GM23338 (cell line): Measurements from ENCODE around the gene FRAS1. TPM values are rescaled to one million over a fixed set of nuclear protein-coding genes. Genes with fewer than 3 reads are reported as not detected.

Source experiments
- ATAC-seq: fragments of 200-7000 bp; cut with Tn5 transposase; 3 replicates; pipeline ENCODE4 v1.9.1; 2020
- DNase-seq: peaks from one replicate; pipeline ENCODE4 v3.0.0-alpha.2; 2015; ENCODE audit warnings: low spot score
- H2AFZ ChIP-seq: fragments of 200-600 bp; sonication (generic); 2 replicates; pipeline ENCODE4 v1.8.0; 2016; ENCODE audit warnings: antibody characterized with exemption, mild to moderate bottlenecking, moderate library complexity
- H3F3A ChIP-seq: fragments of 200-600 bp; sonication (generic); replicated peaks from 2 replicates; pipeline ENCODE4 v1.8.0; 2017; ENCODE audit warnings: antibody characterized with exemption, mixed run types, low read depth
- H3K27ac ChIP-seq: fragments of 200-600 bp; sonication (generic); 2 replicates; pipeline ENCODE4 v1.6.1; 2016; ENCODE audit warnings: low read depth
- H3K27me3 ChIP-seq: fragments of 200-600 bp; sonication (generic); 2 replicates; pipeline ENCODE4 v1.8.0; 2016; ENCODE audit warnings: mild to moderate bottlenecking, mixed run types, moderate library complexity; ENCODE audit not compliant: insufficient read depth
- H3K36me3 ChIP-seq: fragments of 200-600 bp; sonication (generic); 2 replicates; pipeline ENCODE4 v1.8.0; 2016; ENCODE audit warnings: mild to moderate bottlenecking; ENCODE audit not compliant: insufficient read depth
- H3K4me1 ChIP-seq: fragments of 200-600 bp; sonication (generic); 2 replicates; pipeline ENCODE4 v1.8.0; 2016; ENCODE audit warnings: mild to moderate bottlenecking, moderate library complexity; ENCODE audit not compliant: insufficient read depth
- H3K4me2 ChIP-seq: fragments of 200-600 bp; sonication (generic); 2 replicates; pipeline ENCODE4 v1.7.1; 2017; ENCODE audit warnings: mixed run types
- H3K4me3 ChIP-seq: fragments of 200-600 bp; sonication (generic); 2 replicates; pipeline ENCODE4 v1.6.1; 2016; ENCODE audit warnings: mixed run types
- H3K79me2 ChIP-seq: fragments of 200-600 bp; sonication (generic); replicated peaks from 2 replicates; pipeline ENCODE4 v1.8.0; 2017; ENCODE audit warnings: mild to moderate bottlenecking; ENCODE audit not compliant: insufficient read depth
- H3K9me2 ChIP-seq: fragments of 200-600 bp; sonication (generic); 2 replicates; pipeline ENCODE4 v1.8.0; 2017; ENCODE audit not compliant: insufficient read depth
- H4K20me1 ChIP-seq: fragments of 200-600 bp; sonication (generic); replicated peaks from 2 replicates; pipeline ENCODE4 v1.8.0; 2017; ENCODE audit warnings: mild to moderate bottlenecking; ENCODE audit not compliant: insufficient read depth
- H3K27ac Mint-ChIP-seq: 2 replicates; pipeline ENCODE4 v1.8.0; 2020; ENCODE audit warnings: inconsistent platforms, mild to moderate bottlenecking, moderate library complexity, mixed read lengths
- H3K27me3 Mint-ChIP-seq: 3 replicates; pipeline ENCODE4 v1.8.0; 2022; ENCODE audit warnings: low read depth, mild to moderate bottlenecking, moderate library complexity, mixed read lengths, inconsistent platforms; ENCODE audit not compliant: insufficient read depth, poor library complexity
- H3K36me3 Mint-ChIP-seq: 3 replicates; pipeline ENCODE4 v1.8.0; 2021; ENCODE audit warnings: low read depth, mild to moderate bottlenecking, inconsistent platforms, moderate library complexity, mixed read lengths
- H3K4me1 Mint-ChIP-seq: 3 replicates; pipeline ENCODE4 v1.8.0; 2020; ENCODE audit warnings: mild to moderate bottlenecking, inconsistent platforms, mixed read lengths
- H3K4me3 Mint-ChIP-seq: 3 replicates; pipeline ENCODE4 v1.8.0; 2021; ENCODE audit warnings: moderate library complexity, mild to moderate bottlenecking, inconsistent platforms, mixed read lengths
- H3K9me3 Mint-ChIP-seq: 3 replicates; pipeline ENCODE4 v1.8.0; 2020; ENCODE audit warnings: moderate library complexity, mild to moderate bottlenecking, inconsistent platforms, mixed read lengths
- EZH2 ChIP-seq: fragments of 200-600 bp; sonication (generic); IDR thresholded peaks from one replicate; pipeline ENCODE4 v1.8.0; 2017; ENCODE audit warnings: antibody characterized with exemption, mild to moderate bottlenecking, low read depth; ENCODE audit not compliant: unreplicated experiment
- NANOG ChIP-seq: IDR thresholded peaks from 2 replicates; pipeline ENCODE4 v1.6.1; 2016; ENCODE audit warnings: antibody characterized with exemption, borderline replicate concordance
- POLR2AphosphoS5 ChIP-seq: IDR thresholded peaks from 2 replicates; pipeline ENCODE4 v1.6.1; 2016; ENCODE audit warnings: antibody characterized with exemption, low read depth
- STAT1 ChIP-seq: IDR thresholded peaks from one replicate; pipeline ENCODE4 v1.6.1; 2016; ENCODE audit warnings: antibody characterized with exemption; ENCODE audit not compliant: unreplicated experiment
- polyA plus RNA-seq: library from polyadenylated mRNA; unstranded; fragments of >200 nt; fragmentation: Nextera tagmentation; extraction: Ambion mirVana; gene quantifications from 2 replicates; pipeline ENCODE4 v1.2.1, GENCODE V29; 2016
- total RNA-seq: library from RNA; depleted of rRNA; stranded (reverse); fragments of >200 nt; shearing (Covaris generic); gene quantifications from 2 replicates; pipeline ENCODE4 v1.2.3, GENCODE V29; 2014
- TF ChIP-seq, protein P1 (sequence below): fragments of 250-450 bp; sonication (Bioruptor Pico); IDR thresholded peaks from 2 replicates; pipeline ENCODE4 v1.5.0; 2020; ENCODE audit warnings: mild to moderate bottlenecking, moderate library complexity
- TF ChIP-seq, protein P2 (sequence below): IDR thresholded peaks from one replicate; pipeline ENCODE4 v1.6.1; 2018; ENCODE audit warnings: antibody characterized with exemption; ENCODE audit not compliant: unreplicated experiment

The FRAS1 gene
- total and polyA plus RNA-seq, 2 experiments from 2014 or later, result 12.4 to 108 TPM

DNA sequence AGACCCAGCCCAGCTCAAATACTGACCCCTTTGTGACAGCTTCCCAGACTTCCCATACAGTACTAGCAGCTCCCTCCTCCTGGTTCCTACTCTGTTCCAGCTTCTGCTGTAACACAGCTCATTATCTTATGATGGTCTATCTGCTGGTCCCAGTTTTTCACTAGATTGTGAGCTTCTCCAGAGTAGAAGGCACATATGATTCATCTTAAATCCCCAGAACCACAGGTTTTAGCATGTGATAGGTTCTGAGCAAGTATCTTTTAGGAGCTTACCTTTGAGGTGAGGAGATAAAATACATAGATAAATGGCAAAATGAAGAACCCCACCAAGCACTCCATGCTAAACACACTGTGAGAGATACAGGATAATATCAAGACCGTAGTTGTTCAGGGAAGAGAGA lies 466.9 kb downstream of the FRAS1 start (continued):
- TF ChIP-seq, protein P1, sequence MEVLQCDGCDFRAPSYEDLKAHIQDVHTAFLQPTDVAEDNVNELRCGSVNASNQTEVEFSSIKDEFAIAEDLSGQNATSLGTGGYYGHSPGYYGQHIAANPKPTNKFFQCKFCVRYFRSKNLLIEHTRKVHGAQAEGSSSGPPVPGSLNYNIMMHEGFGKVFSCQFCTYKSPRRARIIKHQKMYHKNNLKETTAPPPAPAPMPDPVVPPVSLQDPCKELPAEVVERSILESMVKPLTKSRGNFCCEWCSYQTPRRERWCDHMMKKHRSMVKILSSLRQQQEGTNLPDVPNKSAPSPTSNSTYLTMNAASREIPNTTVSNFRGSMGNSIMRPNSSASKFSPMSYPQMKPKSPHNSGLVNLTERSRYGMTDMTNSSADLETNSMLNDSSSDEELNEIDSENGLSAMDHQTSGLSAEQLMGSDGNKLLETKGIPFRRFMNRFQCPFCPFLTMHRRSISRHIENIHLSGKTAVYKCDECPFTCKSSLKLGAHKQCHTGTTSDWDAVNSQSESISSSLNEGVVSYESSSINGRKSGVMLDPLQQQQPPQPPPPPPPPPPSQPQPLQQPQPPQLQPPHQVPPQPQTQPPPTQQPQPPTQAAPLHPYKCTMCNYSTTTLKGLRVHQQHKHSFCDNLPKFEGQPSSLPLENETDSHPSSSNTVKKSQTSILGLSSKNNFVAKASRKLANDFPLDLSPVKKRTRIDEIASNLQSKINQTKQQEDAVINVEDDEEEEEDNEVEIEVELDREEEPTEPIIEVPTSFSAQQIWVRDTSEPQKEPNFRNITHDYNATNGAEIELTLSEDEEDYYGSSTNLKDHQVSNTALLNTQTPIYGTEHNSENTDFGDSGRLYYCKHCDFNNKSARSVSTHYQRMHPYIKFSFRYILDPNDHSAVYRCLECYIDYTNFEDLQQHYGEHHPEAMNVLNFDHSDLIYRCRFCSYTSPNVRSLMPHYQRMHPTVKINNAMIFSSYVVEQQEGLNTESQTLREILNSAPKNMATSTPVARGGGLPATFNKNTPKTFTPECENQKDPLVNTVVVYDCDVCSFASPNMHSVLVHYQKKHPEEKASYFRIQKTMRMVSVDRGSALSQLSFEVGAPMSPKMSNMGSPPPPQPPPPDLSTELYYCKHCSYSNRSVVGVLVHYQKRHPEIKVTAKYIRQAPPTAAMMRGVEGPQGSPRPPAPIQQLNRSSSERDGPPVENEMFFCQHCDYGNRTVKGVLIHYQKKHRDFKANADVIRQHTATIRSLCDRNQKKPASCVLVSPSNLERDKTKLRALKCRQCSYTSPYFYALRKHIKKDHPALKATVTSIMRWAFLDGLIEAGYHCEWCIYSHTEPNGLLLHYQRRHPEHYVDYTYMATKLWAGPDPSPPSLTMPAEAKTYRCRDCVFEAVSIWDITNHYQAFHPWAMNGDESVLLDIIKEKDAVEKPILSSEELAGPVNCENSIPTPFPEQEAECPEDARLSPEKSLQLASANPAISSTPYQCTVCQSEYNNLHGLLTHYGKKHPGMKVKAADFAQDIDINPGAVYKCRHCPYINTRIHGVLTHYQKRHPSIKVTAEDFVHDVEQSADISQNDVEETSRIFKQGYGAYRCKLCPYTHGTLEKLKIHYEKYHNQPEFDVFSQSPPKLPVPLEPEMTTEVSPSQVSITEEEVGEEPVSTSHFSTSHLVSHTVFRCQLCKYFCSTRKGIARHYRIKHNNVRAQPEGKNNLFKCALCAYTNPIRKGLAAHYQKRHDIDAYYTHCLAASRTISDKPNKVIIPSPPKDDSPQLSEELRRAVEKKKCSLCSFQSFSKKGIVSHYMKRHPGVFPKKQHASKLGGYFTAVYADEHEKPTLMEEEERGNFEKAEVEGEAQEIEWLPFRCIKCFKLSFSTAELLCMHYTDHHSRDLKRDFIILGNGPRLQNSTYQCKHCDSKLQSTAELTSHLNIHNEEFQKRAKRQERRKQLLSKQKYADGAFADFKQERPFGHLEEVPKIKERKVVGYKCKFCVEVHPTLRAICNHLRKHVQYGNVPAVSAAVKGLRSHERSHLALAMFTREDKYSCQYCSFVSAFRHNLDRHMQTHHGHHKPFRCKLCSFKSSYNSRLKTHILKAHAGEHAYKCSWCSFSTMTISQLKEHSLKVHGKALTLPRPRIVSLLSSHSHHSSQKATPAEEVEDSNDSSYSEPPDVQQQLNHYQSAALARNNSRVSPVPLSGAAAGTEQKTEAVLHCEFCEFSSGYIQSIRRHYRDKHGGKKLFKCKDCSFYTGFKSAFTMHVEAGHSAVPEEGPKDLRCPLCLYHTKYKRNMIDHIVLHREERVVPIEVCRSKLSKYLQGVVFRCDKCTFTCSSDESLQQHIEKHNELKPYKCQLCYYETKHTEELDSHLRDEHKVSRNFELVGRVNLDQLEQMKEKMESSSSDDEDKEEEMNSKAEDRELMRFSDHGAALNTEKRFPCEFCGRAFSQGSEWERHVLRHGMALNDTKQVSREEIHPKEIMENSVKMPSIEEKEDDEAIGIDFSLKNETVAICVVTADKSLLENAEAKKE (CRISPR knock-in tag), result no peak

DNA sequence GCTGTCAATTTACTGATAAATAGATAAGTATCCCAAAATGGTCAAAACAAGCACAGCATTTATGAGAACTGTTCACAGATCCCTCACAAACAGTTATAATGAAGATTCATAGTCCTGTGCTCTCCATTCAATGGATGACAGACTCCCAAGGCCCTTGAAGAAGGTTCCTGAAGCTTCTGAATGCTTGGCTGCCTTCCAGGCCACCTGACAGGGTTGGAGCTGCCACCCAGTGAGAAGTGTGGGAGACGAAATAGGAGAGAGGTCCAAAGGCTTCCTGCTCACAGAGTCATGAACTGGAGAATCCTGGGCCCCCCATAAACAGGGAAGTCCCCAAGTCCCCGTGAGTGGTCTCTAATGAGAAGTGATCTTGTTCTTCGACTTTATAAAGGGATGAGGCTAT lies 468.4 kb downstream of the FRAS1 start:
- Mint-ChIP-seq H3K27ac (no peak overlapping the region), H3K27me3 (no peaks in the 10 kb centered on the region)

More for the DNA sequence above, 468.4 kb downstream of the FRAS1 start:
- Histone ChIP-seq H3F3A (no peaks in the 10 kb centered on the region; the same call in 1 of the 2 replicates), H3K9me2 (no peaks in the 10 kb centered on the region), H2AFZ (no peak overlapping the region), H3K4me3 (no peak overlapping the region), H3K27me3 (no peaks in the 10 kb centered on the region), H3K4me1 (no peaks in the 10 kb centered on the region), H4K20me1 (no peaks in the 10 kb centered on the region; the same call in 1 of the 2 replicates), H3K79me2 (no peaks in the 10 kb centered on the region), H3K36me3 (peaks cover 19% of the 10 kb centered on the region), H3K4me2 (no peak overlapping the region), H3K27ac (no peak overlapping the region)
- no peak for ATAC-seq
- Mint-ChIP-seq H3K36me3 (peaks cover 20% of the 10 kb centered on the region; the same call in 2 of the 3 replicates), H3K9me3 (no peaks in the 10 kb centered on the region), H3K4me1 (no peaks in the 10 kb centered on the region), H3K4me3 (no peak overlapping the region)
- DNase-seq, result no peak
- TF ChIP-seq NANOG (no peak), STAT1 (no peak), EZH2 (no peak), POLR2AphosphoS5 (no peak)
- TF ChIP-seq, protein P2, sequence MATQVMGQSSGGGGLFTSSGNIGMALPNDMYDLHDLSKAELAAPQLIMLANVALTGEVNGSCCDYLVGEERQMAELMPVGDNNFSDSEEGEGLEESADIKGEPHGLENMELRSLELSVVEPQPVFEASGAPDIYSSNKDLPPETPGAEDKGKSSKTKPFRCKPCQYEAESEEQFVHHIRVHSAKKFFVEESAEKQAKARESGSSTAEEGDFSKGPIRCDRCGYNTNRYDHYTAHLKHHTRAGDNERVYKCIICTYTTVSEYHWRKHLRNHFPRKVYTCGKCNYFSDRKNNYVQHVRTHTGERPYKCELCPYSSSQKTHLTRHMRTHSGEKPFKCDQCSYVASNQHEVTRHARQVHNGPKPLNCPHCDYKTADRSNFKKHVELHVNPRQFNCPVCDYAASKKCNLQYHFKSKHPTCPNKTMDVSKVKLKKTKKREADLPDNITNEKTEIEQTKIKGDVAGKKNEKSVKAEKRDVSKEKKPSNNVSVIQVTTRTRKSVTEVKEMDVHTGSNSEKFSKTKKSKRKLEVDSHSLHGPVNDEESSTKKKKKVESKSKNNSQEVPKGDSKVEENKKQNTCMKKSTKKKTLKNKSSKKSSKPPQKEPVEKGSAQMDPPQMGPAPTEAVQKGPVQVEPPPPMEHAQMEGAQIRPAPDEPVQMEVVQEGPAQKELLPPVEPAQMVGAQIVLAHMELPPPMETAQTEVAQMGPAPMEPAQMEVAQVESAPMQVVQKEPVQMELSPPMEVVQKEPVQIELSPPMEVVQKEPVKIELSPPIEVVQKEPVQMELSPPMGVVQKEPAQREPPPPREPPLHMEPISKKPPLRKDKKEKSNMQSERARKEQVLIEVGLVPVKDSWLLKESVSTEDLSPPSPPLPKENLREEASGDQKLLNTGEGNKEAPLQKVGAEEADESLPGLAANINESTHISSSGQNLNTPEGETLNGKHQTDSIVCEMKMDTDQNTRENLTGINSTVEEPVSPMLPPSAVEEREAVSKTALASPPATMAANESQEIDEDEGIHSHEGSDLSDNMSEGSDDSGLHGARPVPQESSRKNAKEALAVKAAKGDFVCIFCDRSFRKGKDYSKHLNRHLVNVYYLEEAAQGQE, result no peak
